ENCODE data around the gene ZBTB45. TPM values are rescaled to one million over a fixed set of nuclear protein-coding genes. Genes with fewer than 3 reads are reported as not detected.
A peak's percentile ranks its signal among the peaks of the same experiment; 100 is the strongest.
"Not testable (repeated sequence)": the region's sequence is repeated elsewhere in the genome, so short reads cannot be mapped to it uniquely, and the experiment has no call there.

The ZBTB45 gene
- total RNA-seq, 1 donor from 2014 or later, result 17.2 TPM

- Mint-ChIP-seq H3K27ac (ENCODE audit: unreplicated experiment) (no peak overlapping the region), H3K36me3 (ENCODE audit: unreplicated experiment) (peaks cover under 1% of the 10 kb centered on the region), H3K9me3 (ENCODE audit: unreplicated experiment) (peaks cover 4% of the 10 kb centered on the region), H3K27me3 (ENCODE audit: unreplicated experiment) (no peaks in the 10 kb centered on the region), H3K4me1 (ENCODE audit: unreplicated experiment) (peaks cover 2% of the 10 kb centered on the region), H3K4me3 (ENCODE audit: unreplicated experiment) (no peak overlapping the region)
- TF ChIP-seq CTCF (IDR thresholded peaks at IDR 0.05), result no peak
- no peak for DNase-seq (ENCODE audit: extremely low spot score, unreplicated experiment)
Observed at GRCh38 chr19:58510084-58510862, 9.3 kb downstream of the ZBTB45 start.

GRCh38 chr19:58509731-58510083, 9.9 kb downstream of the ZBTB45 start:
- no peaks in the 10 kb centered on the region for H3K36me3 Mint-ChIP-seq (ENCODE audit: unreplicated experiment)
- no peak overlapping the region for H3K27ac Mint-ChIP-seq (ENCODE audit: unreplicated experiment)
- H3K4me3 Mint-ChIP-seq (ENCODE audit: unreplicated experiment), result no peak overlapping the region
- H3K4me1 Mint-ChIP-seq (ENCODE audit: unreplicated experiment), result peaks cover 2% of the 10 kb centered on the region
- H3K27me3 Mint-ChIP-seq (ENCODE audit: unreplicated experiment), result no peaks in the 10 kb centered on the region
- no peak for TF ChIP-seq CTCF (IDR thresholded peaks at IDR 0.05)
- H3K9me3 Mint-ChIP-seq (ENCODE audit: unreplicated experiment), result peaks cover 4% of the 10 kb centered on the region
- DNase-seq (ENCODE audit: extremely low spot score, unreplicated experiment), result no peak

- not testable (repeated sequence) for H3K4me3 Mint-ChIP-seq (ENCODE audit: unreplicated experiment); H3K36me3 Mint-ChIP-seq (ENCODE audit: unreplicated experiment); DNase-seq (ENCODE audit: extremely low spot score, unreplicated experiment)
Observed at GRCh38 chr19:58507602-58508223, 11.9 kb downstream of the ZBTB45 start.

GRCh38 chr19:58500242-58500641, 19.4 kb downstream of the ZBTB45 start:
- peaks cover 14% of the 10 kb centered on the region for H3K4me1 Mint-ChIP-seq (ENCODE audit: unreplicated experiment)
- peak overlapping the region; percentile 94 for H3K27ac Mint-ChIP-seq (ENCODE audit: unreplicated experiment)
- no peak for TF ChIP-seq CTCF (IDR thresholded peaks at IDR 0.05)
- H3K36me3 Mint-ChIP-seq (ENCODE audit: unreplicated experiment), result no peaks in the 10 kb centered on the region
- no peaks in the 10 kb centered on the region for H3K27me3 Mint-ChIP-seq (ENCODE audit: unreplicated experiment)
- H3K9me3 Mint-ChIP-seq (ENCODE audit: unreplicated experiment), result no peaks in the 10 kb centered on the region
- DNase-seq (ENCODE audit: extremely low spot score, unreplicated experiment), result no peak
- peak overlapping the region; percentile 86 for H3K4me3 Mint-ChIP-seq (ENCODE audit: unreplicated experiment)

More at GRCh38 chr19:58507602-58508223, 11.9 kb downstream of the ZBTB45 start:
- H3K27ac Mint-ChIP-seq (ENCODE audit: unreplicated experiment); H3K9me3 Mint-ChIP-seq (ENCODE audit: unreplicated experiment); H3K4me1 Mint-ChIP-seq (ENCODE audit: unreplicated experiment); H3K27me3 Mint-ChIP-seq (ENCODE audit: unreplicated experiment): not testable (repeated sequence)

GRCh38 chr19:58499021-58499927, 20.3 kb downstream of the ZBTB45 start:
- no peaks in the 10 kb centered on the region for H3K27me3 Mint-ChIP-seq (ENCODE audit: unreplicated experiment)

More at GRCh38 chr19:58499021-58499927, 20.3 kb downstream of the ZBTB45 start:
- peak; percentile 100 for DNase-seq (ENCODE audit: extremely low spot score, unreplicated experiment)
- Mint-ChIP-seq H3K9me3 (ENCODE audit: unreplicated experiment) (no peaks in the 10 kb centered on the region), H3K27ac (ENCODE audit: unreplicated experiment) (peak overlapping the region; percentile 94), H3K4me1 (ENCODE audit: unreplicated experiment) (peaks cover 14% of the 10 kb centered on the region), H3K36me3 (ENCODE audit: unreplicated experiment) (no peaks in the 10 kb centered on the region), H3K4me3 (ENCODE audit: unreplicated experiment) (peak overlapping the region; percentile 86)
- peak; percentile 51 for TF ChIP-seq CTCF (IDR thresholded peaks at IDR 0.05)

Measured in osteocyte (in vitro differentiated cells).